ENCODE data around the gene NAPA. TPM values are rescaled to one million over a fixed set of nuclear protein-coding genes. Genes with fewer than 3 reads are reported as not detected.

Gene NAPA
- total and polyA plus RNA-seq, 3 experiments from 2014 or later = 77.6 to 122 (median 78.0) TPM

DNA sequence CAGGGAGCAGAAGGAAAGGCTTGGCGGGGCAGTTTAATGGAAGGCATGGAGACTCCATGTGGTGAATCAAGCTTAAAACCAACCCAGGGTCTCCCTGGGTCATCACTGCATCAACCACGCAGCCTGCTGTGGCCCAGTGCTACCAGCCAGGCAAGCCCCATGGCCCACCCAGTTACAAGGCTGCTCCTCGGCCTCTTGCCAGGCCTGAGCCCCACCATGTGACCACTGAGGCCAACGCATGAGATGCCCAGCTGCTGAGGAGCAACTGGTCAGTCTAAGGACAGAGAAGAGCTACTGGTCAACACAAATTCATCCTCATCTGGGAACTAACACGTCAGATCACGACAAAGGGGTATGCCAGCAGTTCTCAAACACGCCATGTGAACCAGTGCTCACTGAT is 15.5 kb downstream of the NAPA start:
- H3K9me3 ChIP-seq (ENCODE audit: low read length) = no peaks in the 10 kb centered on the region
- Mint-ChIP-seq H3K4me3 (no peak overlapping the region), H3K9me3 (no peaks in the 10 kb centered on the region), H3K36me3 (peaks cover 0 to 85% (median 11%) of the 10 kb centered on the region in 3 donors), H3K27me3 (peaks cover 0 to 1% of the 10 kb centered on the region in 2 donors), H3K27ac (no peak overlapping the region), H3K4me1 (peaks cover 0 to 5% (median 4%) of the 10 kb centered on the region in 3 donors)
- no peaks in the 10 kb centered on the region for H3K4me1 ChIP-seq (ENCODE audit: insufficient read depth, low read length)
- no peak overlapping the region for H3K4me3 ChIP-seq (ENCODE audit: low read length)
- ChIA-PET CTCF (interaction anchor here (1.2 kb wide), 2 partner anchors 16 kb away, joined by 3 to 4 read pairs; partner anchors contain the start of genes KPTN and NAPA), POLR2A (no interaction called here)
- no peak overlapping the region for H3K27ac ChIP-seq (ENCODE audit: low read depth, low read length)
- no peak for DNase-seq
- no peaks in the 10 kb centered on the region for H3K27me3 ChIP-seq (ENCODE audit: insufficient read depth, low read length, poor library complexity, severe bottlenecking)
- H3K36me3 ChIP-seq (ENCODE audit: insufficient read depth, low read length) = peaks cover 30% of the 10 kb centered on the region

- Histone ChIP-seq H3K4me1 (ENCODE audit: insufficient read depth, low read length) (no peaks in the 10 kb centered on the region), H3K27ac (ENCODE audit: low read depth, low read length) (no peak overlapping the region), H3K9me3 (ENCODE audit: low read length) (no peaks in the 10 kb centered on the region), H3K4me3 (ENCODE audit: low read length) (no peak overlapping the region), H3K27me3 (ENCODE audit: insufficient read depth, low read length, poor library complexity, severe bottlenecking) (no peaks in the 10 kb centered on the region), H3K36me3 (ENCODE audit: insufficient read depth, low read length) (peaks cover 23% of the 10 kb centered on the region)
- Mint-ChIP-seq H3K4me3 (no peak overlapping the region), H3K4me1 (peaks cover 0 to 5% (median 4%) of the 10 kb centered on the region in 3 donors), H3K27me3 (peaks cover 0 to 1% of the 10 kb centered on the region in 2 donors), H3K36me3 (peaks cover 0 to 84% (median 11%) of the 10 kb centered on the region in 3 donors), H3K27ac (peak overlapping the region in 4 of 8 donors; percentile 24 to 64 (median 44)), H3K9me3 (no peaks in the 10 kb centered on the region)
- POLR2A ChIA-PET = no interaction called here
- no peak for DNase-seq
- CTCF ChIA-PET = interaction anchor here (1.2 kb wide), 2 partner anchors 15 to 17 kb away, joined by 3 to 4 read pairs; partner anchors contain the start of genes KPTN and NAPA
Measured at GRCh38 chr19:47498561-47498960, 16.3 kb downstream of the NAPA start.

DNA sequence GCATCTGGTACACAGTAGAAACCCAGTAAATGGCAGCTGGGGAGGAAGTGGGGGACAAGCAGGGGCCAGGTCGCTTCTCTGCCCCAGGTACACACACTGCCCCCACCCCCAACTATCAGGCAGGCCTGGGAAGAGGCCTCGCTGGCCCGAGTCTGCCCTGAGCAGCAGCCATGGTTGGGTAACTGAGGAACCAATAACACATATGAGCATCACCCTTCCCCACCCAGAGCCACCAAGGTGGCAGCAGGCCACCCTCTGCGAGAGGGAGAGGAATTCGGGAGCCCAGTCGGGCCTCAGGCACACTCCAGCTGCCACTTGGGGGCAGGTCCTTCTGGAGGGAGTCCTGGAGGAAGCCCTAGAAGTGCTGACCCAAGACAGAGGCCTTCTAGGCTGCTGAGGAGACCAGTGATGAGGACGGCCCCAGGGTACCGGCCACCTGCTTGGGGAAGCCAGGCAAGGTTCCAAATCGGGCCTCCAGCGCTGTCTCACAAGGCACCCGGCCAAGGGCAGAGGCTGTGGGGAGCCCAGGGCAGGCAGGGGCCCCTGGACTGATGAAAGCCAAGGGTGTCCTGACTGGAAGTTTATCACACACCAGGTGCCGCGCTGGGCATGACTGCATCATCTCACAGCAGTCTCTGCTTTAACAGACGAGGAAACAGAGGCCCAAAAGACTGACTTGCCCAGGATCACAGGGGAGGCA is 16.9 kb downstream of the NAPA start:
- ChIA-PET CTCF (interaction anchor here (1.7 kb wide), 1 partner anchor 14 kb away, joined by 4 read pairs; the partner anchor contains the start of gene KPTN), POLR2A (no interaction called here)
- H3K4me3 Mint-ChIP-seq = no peak overlapping the region
- Histone ChIP-seq H3K4me1 (ENCODE audit: insufficient read depth, low read length) (no peaks in the 10 kb centered on the region), H3K27ac (ENCODE audit: low read depth, low read length) (no peak overlapping the region), H3K27me3 (ENCODE audit: insufficient read depth, low read length, poor library complexity, severe bottlenecking) (no peaks in the 10 kb centered on the region), H3K36me3 (ENCODE audit: insufficient read depth, low read length) (peaks cover 18% of the 10 kb centered on the region), H3K4me3 (ENCODE audit: low read length) (no peak overlapping the region), H3K9me3 (ENCODE audit: low read length) (no peaks in the 10 kb centered on the region)
- H3K36me3 Mint-ChIP-seq = peaks cover 0 to 84% (median 9%) of the 10 kb centered on the region in 3 donors
- H3K27ac Mint-ChIP-seq = peak overlapping the region in 2 of 8 donors; percentile 19 to 41
- peaks cover 0 to 1% of the 10 kb centered on the region in 2 donors for H3K27me3 Mint-ChIP-seq
- no peak for DNase-seq
- H3K9me3 Mint-ChIP-seq = no peaks in the 10 kb centered on the region
- peaks cover 0 to 4% (median 3%) of the 10 kb centered on the region in 3 donors for H3K4me1 Mint-ChIP-seq

DNA sequence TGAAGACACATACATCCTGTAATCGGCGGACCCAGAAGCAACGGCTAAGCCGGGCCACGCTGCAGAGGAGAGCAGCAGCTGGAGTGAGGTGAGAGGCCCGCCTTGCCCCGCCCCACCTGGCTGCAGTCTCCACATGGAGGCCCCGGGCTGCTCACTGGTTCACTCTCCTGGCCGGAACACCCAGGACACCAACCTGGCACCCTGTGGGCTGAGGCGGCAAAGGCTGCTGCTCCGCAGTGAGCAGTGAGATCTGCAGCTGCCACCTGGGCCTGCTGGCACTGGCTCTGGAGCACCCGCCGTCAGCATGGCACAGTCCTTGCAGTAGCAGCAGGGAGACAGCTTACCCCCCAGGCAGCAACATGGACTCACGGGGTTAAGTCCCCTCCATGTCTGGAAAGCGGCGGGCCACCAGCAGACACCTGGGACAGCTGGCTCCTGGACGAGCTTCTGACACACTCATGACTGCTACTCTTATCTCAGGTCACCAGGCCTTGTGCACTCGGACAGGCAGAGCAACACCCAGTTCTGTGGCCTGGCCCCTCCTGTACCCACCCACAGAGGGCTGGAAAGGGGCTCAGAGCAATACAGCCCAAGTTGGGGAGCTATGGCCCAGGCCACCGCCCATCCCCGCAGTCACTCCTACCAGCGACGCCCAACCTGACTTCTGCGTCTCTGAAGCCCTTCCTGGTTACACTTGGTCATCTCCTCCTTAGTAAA is 17.7 kb downstream of the NAPA start:
- H3K36me3 Mint-ChIP-seq = peaks cover 0 to 80% (median 5%) of the 10 kb centered on the region in 3 donors
- H3K9me3 Mint-ChIP-seq = no peaks in the 10 kb centered on the region
- Histone ChIP-seq H3K27ac (ENCODE audit: low read depth, low read length) (no peak overlapping the region), H3K27me3 (ENCODE audit: insufficient read depth, low read length, poor library complexity, severe bottlenecking) (no peaks in the 10 kb centered on the region), H3K4me3 (ENCODE audit: low read length) (no peak overlapping the region), H3K4me1 (ENCODE audit: insufficient read depth, low read length) (no peaks in the 10 kb centered on the region), H3K9me3 (ENCODE audit: low read length) (no peaks in the 10 kb centered on the region), H3K36me3 (ENCODE audit: insufficient read depth, low read length) (peaks cover 13% of the 10 kb centered on the region)
- H3K27me3 Mint-ChIP-seq = peaks cover 0 to 1% of the 10 kb centered on the region in 2 donors
- H3K27ac Mint-ChIP-seq = peak overlapping the region in 1 of 8 donors; percentile 41
- ChIA-PET CTCF (interaction anchor here (1.7 kb wide), 1 partner anchor 13 kb away, joined by 4 read pairs; the partner anchor contains the start of gene KPTN), POLR2A (no interaction called here)
- H3K4me3 Mint-ChIP-seq = no peak overlapping the region
- DNase-seq = no peak
- peaks cover 0 to 4% (median 3%) of the 10 kb centered on the region in 3 donors for H3K4me1 Mint-ChIP-seq

DNA sequence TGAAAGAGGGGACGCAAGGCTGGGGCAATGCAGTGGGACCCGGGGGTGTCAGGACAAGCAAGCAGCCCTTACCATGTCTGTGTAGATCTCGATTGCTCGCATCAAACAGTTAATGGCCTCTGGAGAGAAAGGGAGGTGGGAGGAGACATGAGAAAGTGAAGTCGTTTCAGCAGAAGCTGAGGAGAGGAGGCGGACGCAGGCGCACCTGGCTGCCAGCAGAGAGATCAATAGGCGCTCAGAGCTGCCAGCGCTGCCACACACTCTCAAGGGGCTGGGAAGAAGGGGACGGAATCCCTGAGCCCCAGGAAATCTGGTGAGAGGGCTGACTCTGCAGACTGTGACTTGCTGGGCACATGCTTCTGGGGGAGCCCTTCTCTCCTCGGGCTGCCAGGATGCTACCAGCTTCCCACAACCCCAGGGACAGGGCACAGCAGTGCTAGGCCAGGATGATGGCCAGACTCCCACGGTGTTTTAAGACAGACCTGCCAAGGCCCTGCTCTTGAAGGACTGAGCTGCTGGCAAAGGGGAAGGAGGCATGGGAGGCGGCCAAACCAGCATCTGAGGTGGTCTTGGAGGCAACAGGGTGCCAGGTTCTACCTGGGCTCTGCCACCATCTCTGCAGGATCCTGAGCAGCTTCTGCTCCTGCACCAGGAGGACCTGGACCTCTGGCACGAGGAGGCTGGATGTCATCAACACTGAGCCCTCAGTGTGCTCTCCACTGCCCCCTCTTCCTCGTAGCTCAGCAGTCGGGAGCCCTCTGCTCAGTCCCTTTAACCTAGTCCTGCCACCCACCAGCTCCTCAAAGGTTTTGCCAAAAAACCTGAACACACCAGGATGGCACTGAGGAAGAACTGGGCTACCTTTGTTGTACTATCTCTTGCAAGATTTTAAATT is 19.1 kb downstream of the NAPA start:
- Mint-ChIP-seq H3K4me1 (peaks cover 0 to 4% (median 3%) of the 10 kb centered on the region in 3 donors), H3K9me3 (no peaks in the 10 kb centered on the region), H3K27ac (peak overlapping the region in 7 of 8 donors; percentile 17 to 91 (median 55)), H3K27me3 (no peaks in the 10 kb centered on the region), H3K36me3 (peaks cover 0 to 81% (median 2%) of the 10 kb centered on the region in 3 donors), H3K4me3 (peak overlapping the region in 3 of 7 donors; percentile 26 to 74 (median 44))
- Histone ChIP-seq H3K36me3 (ENCODE audit: insufficient read depth, low read length) (peaks cover 13% of the 10 kb centered on the region), H3K27me3 (ENCODE audit: insufficient read depth, low read length, poor library complexity, severe bottlenecking) (no peaks in the 10 kb centered on the region), H3K27ac (ENCODE audit: low read depth, low read length) (no peak overlapping the region), H3K4me3 (ENCODE audit: low read length) (no peak overlapping the region), H3K4me1 (ENCODE audit: insufficient read depth, low read length) (no peaks in the 10 kb centered on the region), H3K9me3 (ENCODE audit: low read length) (no peaks in the 10 kb centered on the region)
- CTCF ChIA-PET = interaction anchor here (0.5 to 1.7 kb wide), 2 partner anchors 12 to 30 kb away, joined by 4 read pairs; partner anchors contain the start of gene KPTN
- POLR2A ChIA-PET = interaction anchor here (0.6 kb wide), 1 partner anchor 300 kb away, joined by 5 read pairs; no protein-coding TSS in a partner anchor
- DNase-seq = no peak

DNA sequence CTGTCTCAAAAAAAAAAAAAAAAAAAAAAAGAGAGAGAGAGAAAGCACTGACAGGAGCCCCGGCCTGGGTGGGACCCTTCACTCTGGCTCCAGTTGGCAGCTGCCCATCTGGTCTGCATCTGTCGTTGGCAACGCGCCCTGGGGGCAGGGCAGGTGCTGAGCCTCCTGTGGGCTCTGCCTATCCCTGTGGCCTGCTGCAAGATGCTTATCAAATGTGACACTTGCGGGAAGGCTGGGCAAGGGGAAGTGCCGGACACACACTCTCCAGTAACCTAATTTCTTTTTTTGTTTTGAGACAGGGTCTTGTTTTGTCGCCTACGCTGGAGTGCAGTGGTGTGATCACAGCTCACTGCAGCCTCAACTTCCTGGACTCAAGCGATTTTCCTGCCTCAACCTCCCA is 20.1 kb downstream of the NAPA start:
- Mint-ChIP-seq H3K27me3 (no peaks in the 10 kb centered on the region), H3K27ac (peak overlapping the region in 3 of 8 donors; percentile 22 to 57 (median 55)), H3K4me1 (peaks cover 0 to 4% (median 3%) of the 10 kb centered on the region in 3 donors), H3K36me3 (peaks cover 3 to 80% (median 4%) of the 10 kb centered on the region in 3 donors), H3K9me3 (no peaks in the 10 kb centered on the region), H3K4me3 (no peak overlapping the region)
- POLR2A ChIA-PET = no interaction called here
- Histone ChIP-seq H3K4me3 (ENCODE audit: low read length) (no peak overlapping the region), H3K4me1 (ENCODE audit: insufficient read depth, low read length) (no peaks in the 10 kb centered on the region), H3K27ac (ENCODE audit: low read depth, low read length) (no peak overlapping the region), H3K27me3 (ENCODE audit: insufficient read depth, low read length, poor library complexity, severe bottlenecking) (no peaks in the 10 kb centered on the region), H3K9me3 (ENCODE audit: low read length) (no peaks in the 10 kb centered on the region), H3K36me3 (ENCODE audit: insufficient read depth, low read length) (peaks cover 9% of the 10 kb centered on the region)
- CTCF ChIA-PET = interaction anchor here (1.1 kb wide), 1 partner anchor 21 kb away, joined by 4 read pairs; the partner anchor contains the start of gene NAPA
- no peak for DNase-seq

DNA sequence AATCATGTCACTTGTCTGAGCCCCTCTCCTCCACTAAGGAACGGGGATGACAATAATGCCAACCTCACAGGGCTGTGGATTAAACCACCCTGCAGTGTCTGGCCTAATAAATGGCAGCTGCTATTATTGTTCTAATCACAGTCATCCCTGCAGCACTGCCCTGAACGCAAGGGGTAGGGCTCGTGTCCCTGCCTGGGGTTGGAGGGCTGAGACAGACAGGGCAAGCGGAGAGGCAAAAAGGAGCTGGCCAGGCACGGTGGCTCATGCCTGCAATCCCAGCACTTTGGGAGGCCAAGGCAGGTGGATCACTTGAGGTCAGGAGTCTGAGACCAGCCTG is 20.7 kb downstream of the NAPA start:
- H3K36me3 ChIP-seq (ENCODE audit: insufficient read depth, low read length) = peaks cover 9% of the 10 kb centered on the region
- H3K27me3 ChIP-seq (ENCODE audit: insufficient read depth, low read length, poor library complexity, severe bottlenecking) = no peaks in the 10 kb centered on the region
- Mint-ChIP-seq H3K27ac (peak overlapping the region in 2 of 8 donors; percentile 57 to 62), H3K36me3 (peaks cover 3 to 80% (median 4%) of the 10 kb centered on the region in 3 donors), H3K27me3 (no peaks in the 10 kb centered on the region), H3K4me3 (no peak overlapping the region), H3K4me1 (peaks cover 0 to 4% (median 3%) of the 10 kb centered on the region in 3 donors), H3K9me3 (no peaks in the 10 kb centered on the region)
- ChIA-PET POLR2A (no interaction called here), CTCF (interaction anchor here (1.1 kb wide), 1 partner anchor 21 kb away, joined by 4 read pairs; the partner anchor contains the start of gene NAPA)
- no peak overlapping the region for H3K27ac ChIP-seq (ENCODE audit: low read depth, low read length)
- H3K4me1 ChIP-seq (ENCODE audit: insufficient read depth, low read length) = no peaks in the 10 kb centered on the region
- no peak for DNase-seq
- H3K9me3 ChIP-seq (ENCODE audit: low read length) = no peaks in the 10 kb centered on the region
- H3K4me3 ChIP-seq (ENCODE audit: low read length) = no peak overlapping the region

Measured in CD8-positive, alpha-beta memory T cell (primary cell).